Stimulated activated CD8-positive, alpha-beta memory T cell treated with anti-CD3 and anti-CD28 coated beads, Interleukin-2, amount 100 ng/mL, for 1 hour (primary cell): ENCODE measurements around the gene CD300C.
"Not testable (repeated sequence)": the region's sequence is repeated elsewhere in the genome, so short reads cannot be mapped to it uniquely, and the experiment has no call there.

Experiments used
- DNase-seq, 2 donors: peaks; one replicate each; pipeline ENCODE4 v3.0.0-alpha.2; 2020; ENCODE audit warnings: low read depth in 2 of 2

CD300C gene

GRCh38 chr17:74563358-74563757, 17.4 kb upstream of the CD300C start:
- DNase-seq: no peak

- no peak for DNase-seq
These were observed 15.7 kb upstream of the CD300C start for GRCh38 chr17:74561586-74561985.

- no peak for DNase-seq
These were observed 13.1 kb upstream of the CD300C start for GRCh38 chr17:74558882-74559519.

GRCh38 chr17:74558402-74558801, 12.5 kb upstream of the CD300C start:
- DNase-seq: not testable (repeated sequence)

- DNase-seq: no peak
These were observed 9.6 kb upstream of the CD300C start for GRCh38 chr17:74555427-74555940.

- DNase-seq: no peak
These were observed 9.0 kb upstream of the CD300C start for GRCh38 chr17:74554909-74555308.

- DNase-seq: no peak
These were observed 6.1 kb upstream of the CD300C start for GRCh38 chr17:74552037-74552436.

- no peak for DNase-seq
These were observed 4.7 kb upstream of the CD300C start for GRCh38 chr17:74550602-74551001.

GRCh38 chr17:74549343-74549742, 3.4 kb upstream of the CD300C start:
- no peak for DNase-seq

GRCh38 chr17:74547736-74548135, 1.8 kb upstream of the CD300C start:
- DNase-seq: no peak

GRCh38 chr17:74547264-74547663, 1.3 kb upstream of the CD300C start:
- no peak for DNase-seq

GRCh38 chr17:74546586-74546985, 671 bp upstream of the CD300C start:
- DNase-seq: no peak

GRCh38 chr17:74544991-74545842, 698 bp downstream of the CD300C start:
- no peak for DNase-seq

- no peak for DNase-seq
These were observed 1.8 kb downstream of the CD300C start for GRCh38 chr17:74543891-74544760.

- DNase-seq: no peak
These were observed 2.5 kb downstream of the CD300C start for GRCh38 chr17:74543406-74543805.

- DNase-seq: no peak
These were observed 3.1 kb downstream of the CD300C start for GRCh38 chr17:74542727-74543383.

- no peak for DNase-seq
These were observed 3.7 kb downstream of the CD300C start for GRCh38 chr17:74542166-74542565.

GRCh38 chr17:74541176-74542111, 4.5 kb downstream of the CD300C start:
- DNase-seq: no peak

GRCh38 chr17:74539281-74539820, 6.6 kb downstream of the CD300C start:
- no peak for DNase-seq

GRCh38 chr17:74536890-74537289, 9.0 kb downstream of the CD300C start:
- DNase-seq: no peak
